ENCODE data around the gene RNF20.
"Not testable (repeated sequence)": the region's sequence is repeated elsewhere in the genome, so short reads cannot be mapped to it uniquely, and the experiment has no call there.

Gene RNF20

DNA sequence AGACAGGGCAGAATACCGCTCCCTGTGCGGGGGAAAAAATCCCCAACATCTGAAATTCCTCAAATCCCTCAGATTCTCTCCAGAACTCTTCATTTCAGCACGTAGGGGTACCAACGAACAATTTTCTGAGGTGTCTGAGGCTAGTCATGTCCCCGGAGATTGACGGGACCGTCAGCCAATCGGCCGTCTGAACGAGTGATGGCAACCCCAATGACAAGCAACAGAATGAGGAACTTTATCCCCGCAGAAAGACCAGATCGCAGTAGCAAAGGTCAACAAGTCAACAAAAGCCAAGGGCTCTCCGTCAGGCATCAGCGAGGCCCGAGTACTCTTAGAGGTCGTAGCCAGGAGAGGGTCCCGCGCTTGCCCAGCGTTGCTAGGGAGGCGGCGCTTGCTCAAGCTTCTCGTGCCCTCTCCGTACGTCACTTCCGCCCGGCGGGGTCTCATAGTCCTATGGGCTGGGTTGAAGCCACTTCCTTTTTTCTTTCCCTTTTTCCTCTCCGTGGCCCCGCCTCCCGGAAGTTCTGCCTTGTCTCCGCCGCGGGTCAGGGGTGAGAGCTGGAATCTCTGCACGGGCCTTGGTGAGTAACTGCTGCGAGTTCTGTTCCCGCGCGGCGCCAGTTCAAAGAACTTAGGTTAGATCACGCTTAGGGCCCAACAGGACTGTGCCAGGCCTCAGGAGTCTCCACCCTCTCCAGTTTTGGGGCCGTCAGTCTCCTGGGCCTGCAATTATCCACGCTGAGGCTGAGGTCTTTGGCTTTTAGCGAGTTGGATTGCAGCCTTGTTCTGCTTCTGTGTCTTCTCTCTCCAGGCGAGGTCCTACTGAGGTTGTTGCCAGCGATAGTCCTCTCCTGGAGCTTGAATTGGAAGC is at the start of gene RNF20:
RNF20 (plus strand) TSS at position 520 of the 871 bp plus-strand sequence. CDS start 1,571 bp downstream, outside the sequence.
- DNase-seq (ENCODE audit: low read depth) = peak; percentile 98

- DNase-seq (ENCODE audit: low read depth) = no peak
Measured at GRCh38 chr9:101484046-101484445, 49.6 kb upstream of the RNF20 start.

GRCh38 chr9:101485924-101486692 is 47.5 kb upstream of the RNF20 start:
- DNase-seq (ENCODE audit: low read depth) = no peak

DNA sequence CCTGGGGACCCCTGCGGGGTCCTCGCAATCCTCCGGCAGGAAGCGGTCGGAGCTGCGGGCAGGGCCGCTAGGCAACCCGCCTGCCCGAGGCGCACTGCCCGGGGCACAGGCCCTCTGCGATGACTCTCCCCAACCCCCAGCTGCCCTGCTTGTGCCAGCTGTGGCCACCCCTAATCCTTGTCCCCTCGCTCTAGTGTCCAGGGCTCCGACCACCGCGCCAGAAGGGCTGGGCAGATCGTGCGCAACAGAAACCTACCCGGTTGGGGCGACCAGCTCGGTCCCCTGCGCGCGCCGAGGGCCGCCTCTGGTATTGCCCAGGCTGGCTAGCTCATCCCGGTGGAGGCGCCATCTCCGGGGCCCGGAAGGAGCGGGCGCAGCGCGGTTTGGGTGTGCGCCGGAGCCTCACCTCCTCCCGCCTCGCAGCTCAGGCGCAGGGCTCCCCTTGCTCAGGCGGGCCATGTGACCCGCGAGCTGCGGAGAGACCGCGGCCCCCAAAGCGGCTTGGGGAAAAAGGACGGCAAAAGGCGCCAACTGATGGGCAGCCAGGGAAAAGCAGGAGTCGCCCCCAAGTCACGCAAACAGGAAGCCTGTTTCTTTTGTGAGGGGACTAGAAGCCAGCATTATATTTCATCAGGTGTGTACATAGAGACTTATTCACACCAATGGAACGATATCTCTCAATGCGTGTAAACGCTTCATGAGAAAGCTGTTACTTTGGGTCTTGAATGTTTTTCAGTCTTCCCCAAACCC is 46.8 kb upstream of the RNF20 start:
- DNase-seq (ENCODE audit: low read depth) = no peak

- DNase-seq (ENCODE audit: low read depth) = no peak
Measured at GRCh38 chr9:101487443-101487840, 46.2 kb upstream of the RNF20 start.

DNA sequence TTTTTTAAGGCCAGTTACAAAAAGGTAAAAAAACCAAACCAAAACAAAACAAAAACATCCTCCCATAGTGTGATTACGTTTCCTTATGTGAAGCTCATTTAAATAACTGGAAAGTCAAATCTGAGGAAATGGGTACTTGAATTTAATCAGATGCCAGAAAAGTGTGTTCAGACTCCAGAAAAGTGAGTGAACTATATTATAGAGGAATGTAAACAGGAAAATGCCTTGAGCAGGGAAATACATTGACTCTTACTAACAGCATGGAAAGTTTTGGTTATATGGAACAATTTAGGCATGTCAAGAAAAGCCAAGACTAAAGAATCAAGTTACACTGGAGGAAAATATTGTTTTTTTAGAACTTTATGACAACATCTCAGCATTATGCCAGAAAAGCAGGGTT is 37.8 kb upstream of the RNF20 start:
- DNase-seq (ENCODE audit: low read depth) = no peak

- DNase-seq (ENCODE audit: low read depth) = no peak
Measured at GRCh38 chr9:101498323-101498722, 35.3 kb upstream of the RNF20 start.

GRCh38 chr9:101504188-101504587 is 29.5 kb upstream of the RNF20 start:
- DNase-seq (ENCODE audit: low read depth) = no peak

DNA sequence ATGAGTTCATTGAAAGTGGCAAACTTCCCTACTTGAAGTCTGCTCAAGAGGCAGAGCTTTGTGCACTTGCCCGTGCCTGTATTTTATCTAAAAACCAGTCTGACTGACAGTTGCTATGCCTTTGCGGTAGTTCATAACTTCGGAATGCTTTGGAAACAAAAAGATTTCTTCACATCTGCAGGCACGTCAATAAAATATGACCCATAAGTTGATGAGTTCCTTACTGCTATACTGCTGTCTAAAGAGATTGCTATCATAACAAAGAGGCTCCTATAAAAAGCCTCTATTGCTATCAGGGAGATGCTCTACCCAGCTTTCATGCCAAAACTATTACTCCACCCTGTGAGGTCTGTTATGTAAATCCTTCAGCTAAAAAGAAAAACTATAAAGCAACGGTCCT is 25.4 kb upstream of the RNF20 start:
- peak; percentile 1 for DNase-seq (ENCODE audit: low read depth)

DNA sequence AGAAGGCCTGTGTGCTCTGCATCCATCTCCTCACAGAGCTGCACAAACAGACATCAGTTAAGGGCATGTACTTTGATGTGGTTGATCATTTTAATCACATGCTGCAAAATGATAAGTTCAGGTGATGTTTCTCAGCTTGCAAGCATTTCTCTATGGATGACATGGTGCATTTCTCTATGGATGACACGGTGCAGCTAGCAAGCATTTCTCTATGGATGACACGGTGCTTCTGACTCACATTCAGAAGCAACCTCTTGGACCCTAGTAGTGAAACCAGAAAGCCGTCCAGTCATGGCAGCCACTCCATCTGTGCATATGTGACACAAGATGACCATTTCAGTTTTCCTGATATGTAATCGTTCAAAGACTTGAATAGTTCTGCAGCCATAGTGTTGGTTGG is 24.1 kb upstream of the RNF20 start:
- no peak for DNase-seq (ENCODE audit: low read depth)

DNA sequence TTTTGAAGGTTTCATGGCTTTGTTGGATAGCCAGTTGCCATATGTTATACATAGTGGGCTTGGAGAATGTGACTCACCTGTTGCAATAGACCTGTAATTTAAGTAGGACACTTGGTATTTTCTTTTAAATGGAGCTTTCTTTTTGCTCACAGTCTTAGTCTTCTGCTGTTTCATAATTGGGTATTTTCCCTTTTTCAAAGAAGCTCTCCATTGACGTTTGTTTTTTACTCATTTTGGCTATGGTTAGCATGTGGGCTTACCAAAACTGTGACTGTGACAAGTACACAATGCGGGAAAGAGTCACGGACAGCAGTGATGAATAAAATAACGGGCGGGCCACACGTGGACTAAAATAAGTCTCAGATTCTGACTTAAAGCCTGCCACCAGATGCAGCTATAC is 23.2 kb upstream of the RNF20 start:
- no peak for DNase-seq (ENCODE audit: low read depth)

GRCh38 chr9:101511009-101511408 is 22.6 kb upstream of the RNF20 start:
- no peak for DNase-seq (ENCODE audit: low read depth)

- no peak for DNase-seq (ENCODE audit: low read depth)
Measured at GRCh38 chr9:101512116-101512515, 21.5 kb upstream of the RNF20 start.

GRCh38 chr9:101513351-101513750 is 20.3 kb upstream of the RNF20 start:
- DNase-seq (ENCODE audit: low read depth) = no peak

GRCh38 chr9:101514071-101514470 is 19.6 kb upstream of the RNF20 start:
- DNase-seq (ENCODE audit: low read depth) = no peak

- DNase-seq (ENCODE audit: low read depth) = no peak
Measured at GRCh38 chr9:101516655-101517054, 17.0 kb upstream of the RNF20 start.

DNA sequence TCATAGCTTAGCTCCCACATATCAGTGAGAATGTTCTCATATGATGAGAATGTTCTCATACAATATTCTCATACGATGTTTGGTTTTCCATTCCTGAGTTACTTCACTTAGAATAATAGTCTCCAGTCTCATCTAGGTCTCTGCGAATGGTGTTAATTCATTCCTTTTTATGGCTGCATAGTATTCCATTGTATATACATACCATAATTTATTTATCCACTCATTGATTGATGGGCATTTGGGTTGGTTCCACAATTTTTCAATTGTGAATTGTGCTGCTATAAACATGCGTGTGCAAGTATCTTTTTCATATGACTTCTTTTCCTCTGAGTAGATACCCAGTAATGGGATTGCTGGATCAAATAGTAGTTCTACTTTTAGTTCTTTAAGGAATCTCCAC is 15.2 kb upstream of the RNF20 start:
- DNase-seq (ENCODE audit: low read depth) = not testable (repeated sequence)

DNA sequence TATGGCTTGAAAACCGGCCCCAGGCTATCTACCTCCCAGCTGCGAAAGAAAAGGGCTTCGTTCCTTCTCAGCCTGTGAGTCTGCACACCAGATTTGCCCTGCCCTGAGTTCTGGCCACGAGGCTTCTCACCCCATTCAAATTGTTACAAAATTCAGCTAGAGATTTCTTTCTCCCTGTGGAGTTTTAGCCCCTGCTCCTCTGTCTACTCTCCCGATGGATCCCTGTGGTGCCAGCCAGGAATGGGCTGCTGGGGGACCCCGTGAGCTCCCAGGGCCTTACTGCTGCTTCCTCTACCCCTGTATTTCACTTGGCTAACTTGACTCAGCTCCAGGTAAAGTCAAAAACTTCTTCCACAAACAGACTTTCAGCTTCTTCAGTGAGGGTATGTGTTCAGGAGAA is 9.3 kb upstream of the RNF20 start:
- no peak for DNase-seq (ENCODE audit: low read depth)

- DNase-seq (ENCODE audit: low read depth) = peak; percentile 31
Measured at GRCh38 chr9:101527066-101527465, 6.6 kb upstream of the RNF20 start.

- DNase-seq (ENCODE audit: low read depth) = no peak
Measured at GRCh38 chr9:101528015-101528414, 5.6 kb upstream of the RNF20 start.

GRCh38 chr9:101530076-101530711 is 3.5 kb upstream of the RNF20 start:
- DNase-seq (ENCODE audit: low read depth) = peak; percentile 72

DNA sequence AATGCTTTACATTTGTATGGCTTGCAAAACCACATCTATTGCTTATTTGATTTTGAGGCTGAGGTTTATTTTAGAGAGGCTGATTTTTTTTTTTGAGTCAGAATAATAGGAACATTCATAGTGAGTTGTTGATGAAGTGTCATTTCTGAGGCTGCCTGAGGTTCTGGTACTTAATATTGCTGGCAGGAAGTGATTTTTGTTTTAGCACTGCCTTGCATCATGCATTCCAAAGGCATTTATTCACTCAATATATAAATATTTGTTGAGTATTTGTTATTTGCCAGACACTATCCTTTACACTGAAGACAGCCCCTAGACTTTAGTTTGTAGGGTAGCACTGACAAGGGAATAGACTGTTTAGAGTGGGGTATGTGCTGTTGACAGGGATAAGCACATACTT is 2.7 kb downstream of the RNF20 start:
- DNase-seq (ENCODE audit: low read depth) = peak; percentile 16
